CD4-positive, alpha-beta T cell treated with Interleukin-21 for 1 hour (primary cell): Measurements from ENCODE around the gene CYRIA.

Experiments
- DNase-seq: peaks from one replicate; pipeline ENCODE4 v3.0.0-alpha.2; 2020

Gene CYRIA

DNA sequence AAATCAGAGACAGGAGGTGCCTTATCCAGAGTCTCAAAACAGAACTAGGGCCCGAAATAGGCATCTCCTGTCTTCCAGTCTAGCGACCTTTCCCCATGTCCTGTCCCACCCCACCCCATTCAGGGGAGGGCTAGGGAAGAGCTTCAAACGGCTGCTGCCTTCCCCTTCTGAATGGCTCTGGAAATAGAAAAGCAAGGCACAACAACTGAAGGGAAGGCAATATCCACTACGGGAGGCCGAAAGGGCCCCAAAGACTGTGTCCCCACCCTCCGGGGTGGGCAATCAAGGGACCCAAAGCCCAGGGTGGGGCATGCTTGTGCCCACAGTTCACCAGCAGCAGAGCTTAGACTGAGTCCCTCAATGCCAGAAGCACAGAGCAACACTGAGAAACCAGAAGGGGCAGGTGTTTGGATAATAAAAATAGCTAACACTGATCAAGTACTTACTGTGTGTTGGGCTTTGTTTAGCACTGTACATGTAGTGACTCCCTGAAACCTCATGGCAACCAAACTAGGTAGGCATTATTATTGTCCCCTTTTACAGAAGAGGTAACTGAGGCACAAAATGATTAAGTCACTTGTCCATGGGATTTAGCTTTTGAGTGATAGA lies 38.5 kb downstream of the CYRIA start:
- no peak for DNase-seq

- no peak for DNase-seq
Observed at GRCh38 chr2:16626497-16626896, 39.1 kb downstream of the CYRIA start.

GRCh38 chr2:16625759-16626158 lies 39.9 kb downstream of the CYRIA start:
- DNase-seq = no peak

- DNase-seq = peak; percentile 10
Observed at GRCh38 chr2:16625201-16625729, 40.4 kb downstream of the CYRIA start.

GRCh38 chr2:16624436-16624780 lies 41.2 kb downstream of the CYRIA start:
- no peak for DNase-seq

DNA sequence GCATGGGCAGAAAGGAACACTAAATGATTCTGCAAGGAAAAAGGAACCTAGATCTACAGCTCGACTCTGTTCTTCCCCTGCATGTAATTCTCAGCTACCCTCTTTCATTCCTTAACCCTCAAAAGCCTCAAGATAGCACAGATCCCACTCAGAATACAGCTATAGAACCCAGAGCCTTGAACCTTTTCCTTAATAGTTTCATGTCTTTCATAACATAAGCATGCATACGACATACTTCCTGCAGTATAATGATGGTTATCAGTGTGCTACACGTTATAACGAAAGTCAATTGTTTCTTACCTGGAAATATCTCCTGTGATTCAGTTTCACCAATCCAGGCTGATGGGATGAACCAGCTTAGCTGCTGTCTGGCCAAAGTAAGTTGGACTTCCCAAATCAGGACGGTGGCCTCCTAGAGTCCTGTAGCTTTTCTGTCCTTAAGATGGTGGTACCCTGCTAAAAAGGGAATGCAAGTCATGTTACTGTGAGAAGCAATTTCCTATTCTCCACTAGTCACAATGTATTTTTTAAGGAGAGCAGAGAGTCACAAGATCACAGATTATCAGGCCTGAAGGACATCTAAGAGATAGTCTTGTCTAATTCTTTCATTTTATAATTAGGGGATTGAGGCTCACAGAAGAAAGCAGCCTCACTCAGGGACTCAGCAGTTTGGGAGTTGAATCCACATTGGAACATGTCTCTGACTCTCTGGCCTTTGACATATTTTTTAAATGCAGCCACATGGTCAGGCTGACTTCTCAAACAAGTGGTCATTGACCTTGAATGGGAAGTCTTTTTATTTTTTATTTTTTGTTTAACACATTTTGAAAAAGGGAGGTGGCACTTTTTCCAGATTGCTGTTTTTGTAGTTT lies 41.8 kb downstream of the CYRIA start:
- DNase-seq = no peak

DNA sequence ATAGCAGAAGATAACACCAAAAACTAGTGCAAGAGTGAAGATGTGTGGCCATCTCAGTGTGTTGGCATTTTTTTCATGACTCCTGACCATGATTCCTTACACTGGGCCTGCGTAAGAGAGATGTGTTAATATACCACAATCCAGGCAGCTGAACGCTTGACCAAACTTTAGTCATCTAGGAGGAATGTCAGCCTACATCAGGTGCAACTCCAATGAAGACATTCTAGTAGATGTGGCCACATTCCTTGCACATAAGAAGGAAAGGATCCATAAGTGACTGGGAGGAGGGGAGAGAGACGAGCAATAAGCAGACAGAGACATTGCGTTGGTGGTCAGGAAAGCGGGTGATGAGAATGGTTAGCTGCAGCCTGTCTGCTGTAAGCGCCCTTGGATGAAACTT lies 42.6 kb downstream of the CYRIA start:
- no peak for DNase-seq

- no peak for DNase-seq
Observed at GRCh38 chr2:16622399-16622968, 43.1 kb downstream of the CYRIA start.

- no peak for DNase-seq
Observed at GRCh38 chr2:16621316-16621715, 44.3 kb downstream of the CYRIA start.

DNA sequence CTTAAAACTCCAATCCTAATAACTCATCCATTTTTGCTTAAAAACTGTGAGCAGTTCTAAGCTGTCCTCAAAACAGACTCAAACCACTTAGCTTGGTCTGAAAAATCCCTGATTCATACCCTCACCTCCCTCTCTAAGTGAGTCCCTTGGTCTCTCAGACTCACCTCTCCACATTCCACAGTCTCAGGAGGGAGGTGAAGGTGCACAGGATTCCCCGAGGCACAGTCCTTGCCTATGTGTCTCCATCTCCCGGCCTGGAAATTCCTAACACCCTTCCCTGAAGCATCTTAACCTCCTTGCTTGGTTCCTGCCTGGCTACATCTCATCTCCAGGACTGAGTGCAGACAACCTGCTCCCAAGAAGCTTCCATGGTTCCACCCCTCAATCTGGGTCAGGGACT lies 45.0 kb downstream of the CYRIA start:
- DNase-seq = no peak

DNA sequence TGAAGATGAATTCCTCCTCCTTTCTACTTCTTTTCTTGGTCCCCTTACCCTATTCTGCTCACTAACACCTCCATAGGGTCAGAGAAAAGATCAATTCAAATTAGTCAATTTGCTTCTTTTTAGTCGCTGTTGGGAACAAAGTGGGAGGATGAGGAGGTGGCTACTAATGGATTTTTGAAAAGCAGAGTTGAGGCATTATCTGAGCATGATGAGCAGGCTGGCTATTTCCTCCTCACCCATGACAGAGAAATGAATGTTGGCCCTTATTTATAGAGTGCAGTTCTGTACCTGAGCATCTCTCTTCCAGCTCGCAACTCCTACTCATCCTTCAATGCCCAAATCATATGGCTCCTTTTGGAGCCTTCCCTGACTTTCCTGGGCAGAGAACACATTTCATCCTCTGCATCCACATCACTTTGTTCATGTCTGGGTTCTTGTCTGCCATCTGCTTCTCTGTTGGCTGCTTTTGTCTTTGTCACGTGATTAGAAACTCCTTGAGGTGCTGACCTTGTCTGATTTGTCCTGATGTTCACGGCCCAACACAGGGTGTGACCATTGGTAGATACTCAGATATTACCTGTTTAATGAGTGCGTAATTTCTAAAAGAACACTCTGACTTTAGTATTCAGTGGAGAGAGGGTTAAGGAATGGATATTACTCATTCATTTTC lies 45.9 kb downstream of the CYRIA start:
- no peak for DNase-seq

- DNase-seq = no peak
Observed at GRCh38 chr2:16617282-16618266, 48.1 kb downstream of the CYRIA start.
